GM21786 (cell line): Measurements from ENCODE around the gene KLRF1.

ENCODE experiments used
- ATAC-seq: cut with Tn5 transposase; IDR thresholded peaks from one replicate; pipeline ENCODE4 v1.9.1; 2021; ENCODE audit not compliant: unreplicated experiment

The KLRF1 gene, protein sequence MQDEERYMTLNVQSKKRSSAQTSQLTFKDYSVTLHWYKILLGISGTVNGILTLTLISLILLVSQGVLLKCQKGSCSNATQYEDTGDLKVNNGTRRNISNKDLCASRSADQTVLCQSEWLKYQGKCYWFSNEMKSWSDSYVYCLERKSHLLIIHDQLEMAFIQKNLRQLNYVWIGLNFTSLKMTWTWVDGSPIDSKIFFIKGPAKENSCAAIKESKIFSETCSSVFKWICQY

DNA sequence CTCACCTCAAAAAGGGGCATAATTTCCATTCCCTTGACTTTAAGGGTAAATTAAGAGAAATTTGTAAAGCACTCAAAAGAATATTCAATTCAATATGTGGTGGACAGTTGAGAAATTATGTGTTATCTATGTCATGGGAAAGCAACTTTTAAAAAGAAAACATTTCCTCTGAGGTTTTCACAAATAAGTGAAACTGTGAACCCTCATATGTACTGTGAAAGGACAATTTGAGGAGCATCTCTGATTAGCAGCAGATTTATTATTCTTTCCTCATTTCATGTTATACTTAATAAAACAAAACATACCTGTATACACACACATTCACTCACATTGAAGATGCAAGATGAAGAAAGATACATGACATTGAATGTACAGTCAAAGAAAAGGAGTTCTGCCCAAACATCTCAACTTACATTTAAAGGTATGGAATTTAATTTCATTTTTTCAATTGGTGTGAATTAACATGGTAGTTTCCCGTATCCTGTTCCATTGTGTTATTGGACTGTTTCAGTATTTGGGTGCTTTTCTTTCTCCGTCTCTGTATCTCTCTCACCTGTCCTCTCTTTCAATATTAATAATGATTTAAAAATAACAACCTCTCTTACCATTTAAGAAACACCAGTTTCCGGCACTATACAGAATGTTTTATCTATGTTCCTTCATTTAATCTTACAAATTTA is at the start of gene KLRF1:
Gene KLRF1, plus strand, starts transcription at position 273 of the 680 bp plus-strand sequence. Its CDS starts 64 bp downstream, at position 337.
- no peak for ATAC-seq

DNA sequence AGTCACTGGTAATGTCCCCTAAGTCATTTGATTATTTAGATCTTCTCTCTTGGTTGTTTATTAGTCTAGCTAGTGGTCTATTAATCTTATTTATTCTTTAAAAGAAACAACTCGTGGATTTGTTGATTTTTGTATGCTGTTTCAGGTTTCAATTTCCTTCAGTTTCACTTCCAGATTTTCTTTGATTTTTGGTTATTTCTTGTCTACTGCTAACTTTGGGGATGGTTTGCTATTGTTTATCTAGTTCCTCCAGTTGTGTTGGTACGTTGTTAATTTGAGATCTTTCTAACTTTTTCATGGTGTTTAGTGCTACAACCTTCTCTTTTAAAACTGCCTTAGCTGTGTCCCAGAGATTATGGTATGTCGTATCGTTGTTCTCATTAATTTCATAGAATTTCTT is 48.1 kb upstream of the KLRF1 start:
- no peak for ATAC-seq

DNA sequence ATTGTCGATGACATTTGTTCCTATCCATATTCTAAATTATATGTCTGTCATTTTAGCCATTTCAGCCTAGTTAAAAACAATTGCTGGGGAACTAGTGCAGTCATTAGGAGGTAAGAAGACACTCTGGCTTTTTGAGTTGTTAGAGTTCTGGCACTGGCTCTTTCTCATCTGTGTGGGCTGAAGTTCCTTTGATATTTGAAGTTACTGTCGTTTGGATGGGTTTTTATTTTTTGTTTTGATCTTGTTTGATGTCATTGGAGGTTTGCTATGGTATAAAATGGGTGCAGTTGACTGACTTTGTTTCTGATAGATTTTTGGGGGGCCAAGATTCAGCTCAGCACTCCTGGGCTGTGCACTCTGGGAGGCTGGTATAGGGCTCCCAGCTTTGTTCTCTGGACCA is 45.9 kb upstream of the KLRF1 start:
- ATAC-seq = no peak

DNA sequence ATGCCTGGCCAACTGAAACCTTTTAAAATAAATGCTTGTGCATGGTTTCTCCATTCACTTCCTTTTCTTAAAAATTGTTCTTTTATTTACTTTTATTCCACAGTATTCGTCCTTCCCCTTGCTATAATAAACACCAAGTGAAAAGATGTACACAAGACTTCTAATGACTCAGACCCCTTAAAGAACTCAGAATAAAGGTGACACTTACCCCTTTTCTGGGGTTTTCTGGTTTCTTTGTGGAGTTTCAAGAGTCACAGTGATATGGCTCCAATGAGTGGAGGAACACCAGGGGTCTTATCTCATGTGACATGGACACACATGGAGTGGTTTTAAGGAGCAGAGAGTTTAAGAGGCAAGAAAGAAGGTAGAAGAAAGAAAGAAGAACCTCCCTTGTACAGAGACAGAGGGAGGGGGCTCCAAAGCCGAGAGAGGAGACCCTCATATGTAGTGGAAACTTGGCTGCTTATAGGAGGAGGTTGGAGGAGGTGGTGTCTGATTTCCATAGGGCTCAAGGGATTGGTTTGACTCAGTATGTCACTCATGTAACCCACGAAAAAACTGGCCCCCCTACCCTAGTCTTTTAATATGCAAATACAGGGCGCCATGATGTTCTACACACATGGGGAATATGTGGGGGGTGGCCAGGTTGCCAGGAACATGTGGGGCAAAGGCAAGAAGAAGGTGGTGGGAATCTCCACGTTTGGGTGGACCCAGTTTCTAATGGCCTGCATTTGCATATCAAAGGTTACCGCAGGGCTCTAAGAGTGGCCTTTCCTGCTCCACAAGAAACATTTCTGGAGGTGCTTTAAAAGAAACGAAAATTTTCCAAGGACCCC is 44.5 kb upstream of the KLRF1 start:
- ATAC-seq = no peak

DNA sequence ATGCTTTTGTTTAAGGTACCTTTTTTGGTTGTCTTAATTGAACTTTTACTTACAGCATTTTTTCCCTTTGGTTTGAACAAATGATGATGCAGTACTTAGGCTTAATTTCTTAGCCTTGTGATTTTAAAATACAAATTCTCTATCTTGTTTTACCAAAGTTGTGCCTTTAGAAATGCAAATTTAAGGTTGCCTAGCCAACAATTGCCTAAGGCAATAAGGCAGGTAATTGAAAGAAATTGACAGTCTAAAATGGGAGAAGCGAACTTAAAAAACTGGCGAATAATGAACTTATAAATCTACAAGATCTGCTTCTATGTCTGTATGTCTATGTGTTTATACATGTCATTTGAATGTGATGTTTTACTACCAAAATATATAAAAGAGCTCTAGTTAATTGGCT is 43.0 kb upstream of the KLRF1 start:
- ATAC-seq = no peak

DNA sequence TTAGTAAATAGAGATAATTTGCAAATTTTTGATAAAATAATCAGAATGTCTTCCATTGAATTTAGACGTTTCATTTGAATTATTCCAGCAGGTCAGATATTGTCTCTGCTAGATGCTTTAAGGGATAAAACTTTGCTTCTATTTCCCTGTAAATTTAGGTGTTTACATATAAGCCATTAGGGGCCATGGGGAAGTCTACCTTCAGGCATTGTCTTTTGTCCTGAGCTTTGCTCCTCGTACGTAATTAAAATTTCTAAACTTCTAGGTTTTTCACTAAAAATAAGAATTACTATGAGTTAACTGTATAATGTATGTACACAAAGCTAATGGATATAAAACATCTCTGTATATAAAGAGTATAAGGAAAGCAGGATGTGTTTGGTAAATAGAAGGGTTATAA is 42.5 kb upstream of the KLRF1 start:
- ATAC-seq = no peak

DNA sequence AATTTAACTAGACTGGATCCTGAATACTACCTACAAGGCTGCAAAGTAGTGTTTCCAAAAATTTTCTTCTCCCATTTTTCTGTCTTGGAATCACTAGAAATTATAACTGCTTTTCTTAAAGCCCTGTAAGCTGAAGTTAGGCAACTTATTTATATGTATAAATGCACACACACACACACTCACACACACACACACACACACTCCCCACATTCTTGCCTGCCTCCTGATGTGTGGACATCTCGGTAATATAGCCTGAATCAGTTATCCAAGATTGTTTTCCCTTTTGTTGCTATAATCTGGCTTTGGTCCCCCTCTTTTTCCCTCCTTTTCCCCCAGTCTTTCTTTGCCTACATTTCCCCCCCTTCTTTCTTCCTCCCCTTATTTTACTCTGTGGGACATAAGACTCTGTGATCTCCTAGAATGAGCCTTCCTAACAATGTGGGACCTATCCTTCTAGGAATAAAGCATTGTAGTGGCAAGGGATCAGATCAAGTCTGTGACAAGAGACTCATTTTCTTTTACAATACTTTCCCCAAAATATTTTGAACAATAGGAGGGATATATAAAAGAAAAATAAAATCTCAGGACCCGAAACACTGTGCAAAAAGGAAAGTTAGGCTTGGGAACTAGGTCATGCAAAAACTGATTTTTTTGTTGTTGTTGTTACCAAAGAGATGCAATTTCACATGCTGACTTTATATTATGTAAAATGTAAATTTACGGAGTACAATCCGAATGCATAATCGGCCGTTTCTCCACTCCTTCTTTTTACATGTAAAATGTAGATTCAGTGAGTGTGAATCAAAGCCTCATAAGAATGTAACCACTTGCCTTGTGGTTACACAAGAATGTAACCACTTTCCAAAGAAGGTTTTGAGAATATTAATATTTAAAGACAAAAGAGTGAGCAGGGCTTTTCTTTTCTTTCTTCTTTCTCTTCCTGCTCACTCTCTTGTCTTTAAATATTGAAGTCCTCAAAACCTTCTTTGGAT is 40.3 kb upstream of the KLRF1 start:
- ATAC-seq = no peak

DNA sequence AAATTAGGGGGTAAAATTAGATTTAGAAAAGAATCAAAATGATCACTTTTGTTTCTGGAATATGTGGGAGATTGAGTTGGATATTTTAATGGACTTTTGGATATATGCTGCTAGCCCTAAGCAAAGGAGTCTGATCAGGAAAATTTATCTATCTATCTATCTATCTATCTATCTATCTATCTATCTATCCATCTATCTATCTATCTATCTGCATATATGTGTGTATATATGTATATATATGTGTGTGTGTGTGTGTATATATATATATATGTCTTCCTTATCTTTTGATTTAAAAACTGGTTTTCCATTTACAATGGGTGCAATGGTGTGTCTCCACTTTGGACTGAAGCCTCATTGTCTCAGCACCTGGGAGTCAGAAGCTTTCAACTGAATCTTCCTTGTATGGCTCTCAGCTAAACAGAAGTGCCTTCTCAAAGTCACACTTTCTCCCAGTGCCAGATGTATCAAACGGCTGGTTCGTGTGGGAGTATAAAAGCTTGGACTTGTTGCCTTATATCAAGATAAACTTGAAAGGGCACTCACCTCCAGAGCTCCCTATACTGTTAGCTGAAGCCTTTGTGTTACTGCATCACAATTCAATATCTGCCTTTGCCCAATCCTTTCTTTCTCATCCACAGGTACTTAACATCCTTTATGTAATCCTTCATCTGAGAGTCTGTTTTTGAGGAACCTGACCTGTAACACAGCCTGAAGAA is 34.9 kb upstream of the KLRF1 start:
- no peak for ATAC-seq

DNA sequence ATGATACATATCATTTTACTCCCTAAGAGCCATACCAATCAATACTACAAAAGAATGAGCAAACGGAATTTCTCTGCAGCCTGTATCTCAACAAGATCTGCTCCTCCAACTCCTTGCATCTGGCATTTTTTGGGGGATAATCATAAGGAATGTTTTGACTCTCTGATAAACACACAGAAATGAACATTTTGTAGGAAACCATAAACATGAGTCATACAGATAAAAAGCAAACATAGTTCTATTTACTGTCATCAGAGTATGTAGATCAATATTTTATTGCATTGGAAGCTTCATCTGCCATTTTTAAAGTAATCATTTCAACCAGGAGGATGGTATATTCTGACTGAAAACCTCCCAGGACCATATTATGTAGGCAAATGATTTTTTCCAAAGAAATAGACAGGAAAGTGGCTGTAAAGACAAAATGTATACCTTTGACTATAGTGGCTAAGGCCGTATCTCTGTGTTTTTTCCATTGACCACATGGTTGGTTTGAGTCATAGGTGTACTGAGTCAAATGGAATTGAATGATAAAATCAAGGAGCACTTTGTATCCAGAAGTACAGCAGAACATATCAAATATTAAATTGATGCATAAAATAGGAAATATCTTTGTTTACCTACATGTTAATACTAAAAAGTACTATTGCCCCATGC is 34.2 kb upstream of the KLRF1 start:
- ATAC-seq = no peak

DNA sequence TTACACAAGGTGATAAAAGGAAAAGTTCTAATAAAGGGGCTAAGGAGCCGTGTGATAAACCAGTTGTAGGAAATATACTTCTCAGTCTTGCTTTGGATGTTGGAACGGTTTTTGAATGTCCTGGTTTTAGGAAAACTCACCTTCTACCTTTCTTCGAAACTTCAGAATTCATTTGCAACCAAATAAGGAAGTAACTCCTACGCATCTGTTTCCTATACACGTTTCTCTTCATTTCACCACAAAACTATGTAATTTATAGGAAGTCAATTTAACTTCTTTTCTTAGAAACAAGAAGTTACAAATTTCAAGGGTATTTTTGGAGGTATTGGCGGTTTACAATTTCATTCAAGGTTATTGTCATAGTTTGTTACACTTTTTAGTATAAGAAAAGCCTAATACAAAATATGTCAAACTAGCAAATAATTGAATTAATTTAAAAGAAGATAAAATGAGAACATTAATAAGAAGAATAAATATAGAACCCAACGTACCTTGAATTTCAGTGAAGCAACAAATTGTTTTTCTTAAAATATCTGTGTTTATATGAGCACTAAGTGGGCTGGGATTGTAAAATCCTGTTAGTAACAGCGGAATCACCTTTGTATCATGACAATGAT is 33.4 kb upstream of the KLRF1 start:
- no peak for ATAC-seq

DNA sequence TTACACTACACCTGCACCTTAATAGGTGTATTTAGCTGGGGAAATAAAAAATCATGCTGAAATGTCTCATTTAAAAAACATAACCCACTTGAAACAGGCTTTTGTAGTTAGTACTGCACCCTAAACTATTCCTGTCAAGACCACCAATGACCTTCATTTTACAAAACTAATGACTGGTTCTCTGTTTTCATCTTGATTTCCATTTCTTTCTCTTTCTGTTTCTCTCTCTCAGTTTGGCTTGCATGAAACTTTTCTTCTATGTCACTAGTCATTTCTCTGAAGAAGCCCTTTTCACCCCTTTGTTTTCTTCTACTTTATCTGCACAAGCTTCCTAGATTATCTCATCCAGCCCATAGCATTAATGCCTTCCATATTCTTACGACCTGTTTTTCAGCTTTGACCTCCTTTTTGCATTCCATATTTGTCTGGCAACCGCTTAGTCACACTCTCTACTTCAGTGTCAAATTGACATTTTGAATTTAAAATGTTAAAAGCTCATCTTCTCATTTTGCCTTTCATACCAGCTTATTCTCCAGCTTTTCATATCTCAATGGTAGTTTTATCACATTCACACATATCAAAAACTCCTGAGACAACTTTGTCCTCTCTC is 32.7 kb upstream of the KLRF1 start:
- ATAC-seq = peak; percentile 38

DNA sequence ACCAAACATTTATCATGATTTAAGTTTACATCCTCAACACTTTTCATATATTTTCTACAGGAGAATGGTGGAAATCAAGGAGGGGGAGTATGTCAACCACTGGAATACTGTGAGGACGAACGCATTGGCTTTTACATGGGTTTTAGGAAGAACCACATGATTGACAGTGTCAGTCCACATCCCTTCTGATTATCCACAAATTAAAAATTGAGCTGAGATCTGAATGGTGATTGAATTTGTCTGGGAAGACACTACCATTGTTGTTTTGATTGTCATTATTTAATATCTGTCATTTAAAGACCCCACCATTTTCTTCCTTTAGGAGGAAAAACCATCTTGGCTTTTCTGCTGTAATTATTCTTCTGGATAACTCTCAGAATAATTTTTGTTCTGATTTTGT is 31.3 kb upstream of the KLRF1 start:
- ATAC-seq = no peak

DNA sequence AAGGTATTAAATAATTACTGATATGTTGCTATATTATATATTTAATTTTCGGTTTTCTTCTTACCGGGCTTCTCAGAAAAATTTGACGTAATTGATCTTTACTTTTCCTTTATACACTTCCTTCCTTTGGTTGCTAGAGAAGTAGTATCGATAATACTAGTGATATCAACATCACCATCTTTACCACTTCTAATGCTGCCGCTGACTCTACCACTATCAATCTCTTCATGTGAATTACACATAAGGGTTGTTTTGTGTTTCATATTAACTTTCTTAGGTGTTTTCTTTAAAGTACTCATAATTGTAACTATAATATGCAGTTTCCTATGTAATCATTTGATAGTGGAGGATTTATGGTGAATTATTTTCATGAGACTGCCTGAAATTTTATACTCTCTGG is 30.9 kb upstream of the KLRF1 start:
- ATAC-seq = no peak

DNA sequence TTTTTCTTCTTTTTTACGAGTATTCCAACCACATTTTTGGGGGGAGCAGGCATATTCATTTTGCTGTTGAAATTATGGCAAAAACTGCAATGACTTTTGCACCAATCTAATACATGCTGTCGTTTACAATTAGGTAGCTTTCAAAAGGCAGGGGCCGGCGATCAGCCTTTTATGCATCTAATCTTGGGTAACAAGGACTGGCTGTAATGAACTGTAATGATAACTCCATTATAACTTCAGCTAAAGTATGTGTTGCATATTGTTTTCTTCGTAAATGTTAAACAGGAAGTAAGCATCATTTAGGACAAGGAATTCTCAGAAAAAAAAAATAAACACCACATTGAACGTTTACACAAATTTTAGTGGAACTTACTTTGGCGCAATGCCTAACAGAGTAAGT is 30.3 kb upstream of the KLRF1 start:
- ATAC-seq = no peak

DNA sequence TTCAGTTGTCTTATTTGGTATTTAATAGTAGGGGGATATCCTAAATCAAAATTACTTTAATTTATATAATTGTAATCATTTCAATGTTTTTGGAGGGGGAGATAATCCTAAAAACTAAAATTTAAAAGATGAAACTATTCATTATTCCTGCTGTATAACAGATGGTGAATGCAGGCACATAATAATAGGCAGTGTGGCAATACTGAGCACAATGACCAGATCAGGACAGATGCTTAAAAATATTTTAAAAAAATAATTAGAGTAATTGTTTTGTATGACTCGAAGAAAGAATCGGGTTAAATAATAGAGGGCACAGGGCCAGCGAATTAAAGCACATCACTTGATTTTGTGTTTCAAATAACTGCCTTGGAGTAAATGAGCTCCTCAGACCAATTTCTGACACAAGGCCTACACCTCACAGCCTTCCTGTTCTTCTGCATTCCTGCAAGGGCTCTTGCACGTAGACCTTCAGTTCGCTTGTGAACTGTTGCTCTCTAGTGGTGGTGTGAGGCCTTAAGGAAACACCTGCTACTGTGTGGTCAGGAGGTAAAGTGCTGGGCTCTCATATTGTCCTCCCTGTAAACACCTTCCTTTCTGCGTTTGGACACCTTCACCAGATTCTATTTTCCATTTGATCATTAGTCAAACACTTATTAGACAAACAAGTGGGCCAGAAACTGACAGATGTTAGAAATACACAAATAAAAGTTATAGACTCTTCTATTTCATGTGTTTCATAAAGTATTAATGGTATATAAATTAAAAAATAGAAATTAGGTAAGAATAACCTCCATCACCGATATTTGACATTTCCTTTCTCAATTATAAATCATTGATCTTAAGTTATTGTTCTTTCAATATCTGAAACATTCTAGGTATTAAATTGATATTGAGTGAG is 29.3 kb upstream of the KLRF1 start:
- peak; percentile 96 for ATAC-seq

DNA sequence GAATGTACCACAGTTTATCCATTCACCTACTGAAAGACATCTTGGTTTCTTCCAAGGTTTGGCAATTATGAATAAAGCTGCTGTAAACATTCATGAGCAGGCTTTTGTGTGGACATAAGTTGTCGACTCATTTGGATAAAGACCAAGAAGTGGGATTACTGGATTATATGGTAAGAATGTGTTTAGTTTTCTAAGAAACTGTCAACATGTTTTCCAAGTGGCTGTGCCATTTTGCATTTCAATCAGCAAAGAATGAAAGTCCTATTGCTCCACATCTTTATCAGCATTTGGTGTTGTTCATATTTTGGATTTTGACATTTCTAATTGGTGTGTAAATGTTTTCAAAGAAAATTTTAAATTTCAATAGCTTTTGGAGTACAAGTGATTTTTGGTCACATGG is 27.3 kb upstream of the KLRF1 start:
- no peak for ATAC-seq

DNA sequence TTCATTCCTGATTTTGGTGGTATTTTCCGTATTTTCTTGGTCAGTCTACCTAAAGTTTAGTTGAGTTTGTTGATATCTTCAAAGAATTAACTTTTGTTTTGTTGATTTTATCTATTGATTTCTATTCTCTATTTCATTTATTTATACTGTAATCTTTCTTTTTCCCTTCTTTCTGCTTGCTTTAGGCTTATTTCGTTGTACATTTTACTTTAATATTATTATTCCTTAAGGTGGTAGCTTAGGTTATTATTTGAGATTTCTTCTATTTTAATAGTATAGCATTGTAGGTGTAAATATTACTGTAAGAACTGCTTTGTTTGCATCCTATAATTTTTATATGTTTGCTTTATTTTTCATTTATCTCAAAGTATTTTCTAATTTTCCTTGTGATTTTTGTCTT is 21.4 kb upstream of the KLRF1 start:
- ATAC-seq = no peak

DNA sequence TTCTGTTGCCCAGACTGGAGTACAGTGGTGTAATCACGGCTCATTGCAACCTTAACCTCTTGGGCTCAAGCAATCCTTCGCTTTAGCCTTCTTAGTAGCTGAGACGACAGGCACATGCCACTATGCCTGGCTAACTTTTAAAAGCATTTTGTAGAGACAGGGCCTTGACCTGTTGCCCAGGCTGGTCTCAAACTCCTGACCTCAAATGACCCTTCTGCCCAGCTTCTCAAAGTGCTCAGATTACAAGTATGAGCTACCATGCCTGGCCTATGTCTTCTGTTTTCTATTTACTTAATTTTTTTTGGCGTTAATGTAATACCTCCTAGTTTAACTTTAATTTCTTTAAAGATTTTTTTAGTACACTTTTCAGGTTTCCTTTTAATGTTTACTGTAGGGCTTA is 20.6 kb upstream of the KLRF1 start:
- no peak for ATAC-seq
